DOHH2 (cell line): ENCODE results near the gene SVIL.

Experiments
- H3F3A ChIP-seq: fragments of 200-600 bp; sonication (generic), shearing (Covaris generic); 2 replicates; pipeline ENCODE4 v1.6.0; 2016; ENCODE audit warnings: antibody characterized with exemption, mild to moderate bottlenecking; ENCODE audit not compliant: control insufficient read depth, insufficient read depth
- H3K27ac ChIP-seq: fragments of 200-600 bp; sonication (generic); 2 replicates; pipeline ENCODE4 v1.5.1; 2014; ENCODE audit warnings: low read depth, mild to moderate bottlenecking, low read length, moderate library complexity
- H3K27me3 ChIP-seq: fragments of 200-600 bp; sonication (generic); 2 replicates; pipeline ENCODE4 v1.6.1; 2014; ENCODE audit warnings: mild to moderate bottlenecking, low read length, mixed read lengths; ENCODE audit not compliant: control insufficient read depth
- H3K36me3 ChIP-seq: fragments of 200-600 bp; sonication (generic); 2 replicates; pipeline ENCODE4 v1.6.1; 2014; ENCODE audit warnings: mild to moderate bottlenecking, low read length, moderate library complexity, mixed read lengths; ENCODE audit not compliant: control insufficient read depth
- H3K4me1 ChIP-seq: fragments of 200-600 bp; sonication (generic); 2 replicates; pipeline ENCODE4 v1.6.1; 2014; ENCODE audit warnings: mild to moderate bottlenecking, low read length, mixed read lengths; ENCODE audit not compliant: control insufficient read depth
- H3K4me2 ChIP-seq: fragments of 200-600 bp; sonication (generic); 2 replicates; pipeline ENCODE4 v1.6.0; 2014; ENCODE audit warnings: mild to moderate bottlenecking, low read length, moderate library complexity
- H3K4me3 ChIP-seq: fragments of 200-600 bp; sonication (generic); 2 replicates; pipeline ENCODE4 v1.5.1; 2014; ENCODE audit warnings: mild to moderate bottlenecking, low read length, mixed read lengths
- H3K79me2 ChIP-seq: fragments of 200-600 bp; sonication (generic); 2 replicates; pipeline ENCODE4 v1.6.1; 2014; ENCODE audit warnings: mild to moderate bottlenecking, low read length, mixed read lengths; ENCODE audit not compliant: control insufficient read depth
- H3K9me2 ChIP-seq: fragments of 200-600 bp; sonication (generic); replicated peaks from 2 replicates; pipeline ENCODE4 v1.6.1; 2014; ENCODE audit warnings: mild to moderate bottlenecking, low read length, mixed read lengths; ENCODE audit not compliant: control insufficient read depth
- H3K9me3 ChIP-seq: fragments of 200-600 bp; sonication (generic); 2 replicates; pipeline ENCODE4 v1.6.1; 2014; ENCODE audit warnings: antibody characterized with exemption, low read length, mixed read lengths; ENCODE audit not compliant: control insufficient read depth, insufficient read depth
- H4K20me1 ChIP-seq: fragments of 200-600 bp; sonication (generic); 2 replicates; pipeline ENCODE4 v1.6.0; 2014; ENCODE audit warnings: low read depth, mild to moderate bottlenecking, antibody characterized with exemption, low read length, moderate library complexity; ENCODE audit not compliant: control insufficient read depth, insufficient read depth
- CTCF ChIP-seq: fragments of 200-600 bp; sonication (generic); IDR thresholded peaks from one replicate; pipeline ENCODE4 v1.5.1; 2014; ENCODE audit warnings: antibody characterized with exemption, mild to moderate bottlenecking, low read depth, low read length; ENCODE audit not compliant: poor library complexity, severe bottlenecking
- EZH2phosphoT487 ChIP-seq: fragments of 200-600 bp; sonication (generic); IDR thresholded peaks from 2 replicates; pipeline ENCODE4 v1.6.1; 2017; ENCODE audit warnings: borderline replicate concordance, mild to moderate bottlenecking, antibody characterized with exemption, low read length, moderate library complexity, mixed read lengths

SVIL gene

GRCh38 chr10:29649561-29650551 lies 15.1 kb upstream of the SVIL start:
- TF ChIP-seq EZH2phosphoT487 (no peak), CTCF (no peak)
- Histone ChIP-seq H3K36me3 (no peaks in the 10 kb centered on the region), H3K4me3 (no peak overlapping the region), H3K9me3 (no peaks in the 10 kb centered on the region), H3K4me1 (peaks cover 6% of the 10 kb centered on the region; the same call in 1 of the 2 replicates), H3K9me2 (no peaks in the 10 kb centered on the region), H3K27me3 (no peaks in the 10 kb centered on the region), H3K79me2 (no peaks in the 10 kb centered on the region), H3K27ac (no peak overlapping the region), H4K20me1 (no peaks in the 10 kb centered on the region), H3K4me2 (no peak overlapping the region), H3F3A (no peaks in the 10 kb centered on the region)

- no peak for TF ChIP-seq EZH2phosphoT487
- TF ChIP-seq CTCF, result no peak
- H3K9me3 ChIP-seq, result no peaks in the 10 kb centered on the region
- H4K20me1 ChIP-seq, result no peaks in the 10 kb centered on the region
- H3K27me3 ChIP-seq, result no peaks in the 10 kb centered on the region
- H3K4me1 ChIP-seq, result peaks cover 6% of the 10 kb centered on the region; the same call in 1 of the 2 replicates
- H3F3A ChIP-seq, result no peaks in the 10 kb centered on the region
- H3K36me3 ChIP-seq, result no peaks in the 10 kb centered on the region
- no peak overlapping the region for H3K4me3 ChIP-seq
- no peak overlapping the region for H3K4me2 ChIP-seq
- no peaks in the 10 kb centered on the region for H3K9me2 ChIP-seq
- H3K79me2 ChIP-seq, result no peaks in the 10 kb centered on the region
- H3K27ac ChIP-seq, result no peak overlapping the region
These were observed 14.2 kb upstream of the SVIL start for GRCh38 chr10:29648983-29649268.

GRCh38 chr10:29648114-29648982 lies 13.6 kb upstream of the SVIL start:
- H3K9me3 ChIP-seq, result no peaks in the 10 kb centered on the region
- no peaks in the 10 kb centered on the region for H3K9me2 ChIP-seq
- no peaks in the 10 kb centered on the region for H3K79me2 ChIP-seq
- no peaks in the 10 kb centered on the region for H3K36me3 ChIP-seq
- peaks cover 6% of the 10 kb centered on the region; the same call in 1 of the 2 replicates for H3K4me1 ChIP-seq
- no peaks in the 10 kb centered on the region for H4K20me1 ChIP-seq
- H3K27me3 ChIP-seq, result no peaks in the 10 kb centered on the region
- no peak for TF ChIP-seq EZH2phosphoT487
- no peak for TF ChIP-seq CTCF
- no peaks in the 10 kb centered on the region for H3F3A ChIP-seq
- H3K27ac ChIP-seq, result no peak overlapping the region
- H3K4me2 ChIP-seq, result no peak overlapping the region
- H3K4me3 ChIP-seq, result no peak overlapping the region
